OCI-LY7 (cell line): Measurements from ENCODE around the gene CNKSR3.

Experiments
- CTCF ChIP-seq: fragments of 200-600 bp; sonication (generic); conservative IDR thresholded peaks from 2 replicates; pipeline ENCODE4 v1.5.1; 2014; ENCODE audit warnings: mild to moderate bottlenecking, antibody characterized with exemption, low read length, moderate library complexity, mixed read lengths
- EZH2phosphoT487 ChIP-seq: fragments of 200-600 bp; sonication (generic); IDR thresholded peaks from 2 replicates; pipeline ENCODE4 v1.6.1; 2018; ENCODE audit warnings: low read depth, borderline replicate concordance, mild to moderate bottlenecking, mixed run types, antibody characterized with exemption, low read length, moderate library complexity, mixed read lengths

- TF ChIP-seq CTCF (no peak), EZH2phosphoT487 (no peak)
Measured at GRCh38 chr6:154482858-154483257, 27.6 kb downstream of the CNKSR3 start.
